Kidney (tissue), 14 donors: ENCODE data around the gene RETREG1. TPM values are rescaled to one million over a fixed set of nuclear protein-coding genes. Genes with fewer than 3 reads are reported as not detected.
A peak's percentile ranks its signal among the peaks of the same experiment; 100 is the strongest.
"Not testable (repeated sequence)": the region's sequence is repeated elsewhere in the genome, so short reads cannot be mapped to it uniquely, and the experiment has no call there.

ENCODE experiments used
- DNase-seq, 5 donors: peaks; one replicate each; pipeline ENCODE4 v3.0.0-alpha.2; 2013 to 2020
- FAIRE-seq: peaks from 2 replicates; lab custom pipeline; 2012; peaks lifted over from hg19 to GRCh38; lab: Jason Lieb, UNC
- H3K27ac ChIP-seq, 2 donors: one replicate each; pipeline ENCODE4 v1.7.0; 2013; ENCODE audit warnings: low read depth in 2 of 2, low read length in 2 of 2, inconsistent platforms in 1 of 2
- H3K27me3 ChIP-seq: one replicate; pipeline ENCODE4 v1.7.1; 2013; ENCODE audit warnings: low read length, inconsistent platforms; ENCODE audit not compliant: control insufficient read depth, insufficient read depth
- H3K36me3 ChIP-seq, 3 donors: one replicate each; pipeline versions ENCODE4 v1.7.0 to v1.7.1; 2013; ENCODE audit warnings: low read length in 3 of 3, control low read depth in 1 of 3, inconsistent platforms in 1 of 3; ENCODE audit not compliant: insufficient read depth in 3 of 3, control insufficient read depth in 2 of 3
- H3K4me1 ChIP-seq, 3 donors: one replicate each; pipeline versions ENCODE4 v1.7.0 to v1.7.1; 2013; ENCODE audit warnings: low read length in 3 of 3, inconsistent platforms in 1 of 3, low read depth in 1 of 3; ENCODE audit not compliant: control insufficient read depth in 2 of 3, insufficient read depth in 2 of 3
- H3K4me3 ChIP-seq, 3 donors: one replicate each; pipeline versions ENCODE4 v1.7.0 to v1.8.1; 2013; ENCODE audit warnings: low read length in 3 of 3, control low read depth in 1 of 3, inconsistent platforms in 1 of 3
- H3K9ac ChIP-seq, 3 donors: one replicate each; pipeline versions ENCODE4 v1.7.0 to v1.7.1; 2013; ENCODE audit warnings: low read length in 3 of 3, control low read depth in 1 of 3, inconsistent platforms in 1 of 3
- H3K9me3 ChIP-seq, 3 donors: one replicate each; pipeline versions ENCODE4 v1.7.0 to v1.7.1; 2013; ENCODE audit warnings: low read length in 3 of 3, control low read depth in 1 of 3, inconsistent platforms in 1 of 3; ENCODE audit not compliant: control insufficient read depth in 2 of 3, insufficient read depth in 1 of 3
- CTCF ChIP-seq: IDR thresholded peaks from 3 replicates; pipeline ENCODE4 v1.5.1; 2012; ENCODE audit warnings: mild to moderate bottlenecking, moderate library complexity, borderline replicate concordance; ENCODE audit not compliant: insufficient read depth; ENCODE audit errors: extremely low read depth
- intact Hi-C: fragments of 100-400 bp; cut with DNase I; formaldehyde crosslinking; loops from one replicate; pipeline ENCODE4 v1.11.1; 2022
- polyA plus RNA-seq: library from polyadenylated mRNA; stranded (reverse); fragments of 350-450 nt; fragmentation: Illumina TruSeq; extraction: RNeasy Lipid Tissue Mini Kit (QIAGEN cat#74804); gene quantifications from one replicate; pipeline ENCODE4 v1.2.3, GENCODE V29; 2014; ENCODE audit warnings: low read depth, low replicate concordance; ENCODE audit not compliant: insufficient read depth
- total RNA-seq: library from RNA; stranded (reverse); fragmentation: NEBNext Ultra II Directional; extraction: Animal tissue kit (Norgen Biotek cat#: 25700); gene quantifications from one replicate; pipeline ENCODE4 v1.2.1, GENCODE V29; 2021
- donor health status: control.
- donor health status: control.
- donor health status: control.
- donor health status: control.
- donor health status: control.
- donor health status: DM: yes; HTN: yes; CAD: no.
- donor health status: Normal renal cell carcinoma (clear cell type).

RETREG1 gene
- total and polyA plus RNA-seq, 2 donors from 2014 or later: 53.6 to 104 TPM

- H3K27me3 ChIP-seq: no peaks in the 10 kb centered on the region
- no peak overlapping the region for H3K4me3 ChIP-seq
- FAIRE-seq: no peak
- intact Hi-C loops: no loop called here
- no peak for TF ChIP-seq CTCF
- no peak overlapping the region for H3K27ac ChIP-seq
- H3K36me3 ChIP-seq: peaks cover 15 to 56% (median 44%) of the 10 kb centered on the region in 3 donors
- no peaks in the 10 kb centered on the region for H3K9me3 ChIP-seq
- DNase-seq: peak in 2 of 5 donors; percentile 7 to 14
- no peak overlapping the region for H3K9ac ChIP-seq
- no peaks in the 10 kb centered on the region for H3K4me1 ChIP-seq
Observed at GRCh38 chr5:16453609-16454008, 163.2 kb downstream of the RETREG1 start.

GRCh38 chr5:16450163-16450562 lies 166.6 kb downstream of the RETREG1 start:
- DNase-seq (no peak), FAIRE-seq (no peak)
- TF ChIP-seq CTCF: no peak
- Histone ChIP-seq H3K27me3 (no peaks in the 10 kb centered on the region), H3K4me1 (no peaks in the 10 kb centered on the region), H3K9ac (no peak overlapping the region), H3K36me3 (peaks cover 10 to 34% (median 34%) of the 10 kb centered on the region in 3 donors), H3K27ac (no peak overlapping the region), H3K9me3 (no peaks in the 10 kb centered on the region), H3K4me3 (no peak overlapping the region)
- intact Hi-C loops: no loop called here

- intact Hi-C loops: no loop called here
- H3K27me3 ChIP-seq: no peaks in the 10 kb centered on the region
- no peak for FAIRE-seq
- no peak for DNase-seq
- H3K9ac ChIP-seq: no peak overlapping the region
- H3K36me3 ChIP-seq: peaks cover 10 to 25% (median 22%) of the 10 kb centered on the region in 3 donors
- H3K4me1 ChIP-seq: no peaks in the 10 kb centered on the region
- no peak overlapping the region for H3K4me3 ChIP-seq
- no peak for TF ChIP-seq CTCF
- H3K27ac ChIP-seq: no peak overlapping the region
- no peaks in the 10 kb centered on the region for H3K9me3 ChIP-seq
Observed at GRCh38 chr5:16446993-16447392, 169.8 kb downstream of the RETREG1 start.

- intact Hi-C loops: no loop called here
- Histone ChIP-seq H3K36me3 (no peaks in the 10 kb centered on the region), H3K4me3 (no peak overlapping the region), H3K9ac (no peak overlapping the region), H3K27me3 (no peaks in the 10 kb centered on the region), H3K4me1 (no peaks in the 10 kb centered on the region), H3K27ac (no peak overlapping the region), H3K9me3 (no peaks in the 10 kb centered on the region)
- no peak for TF ChIP-seq CTCF
- FAIRE-seq (no peak), DNase-seq (no peak)
Observed at GRCh38 chr5:16437977-16438376, 178.8 kb downstream of the RETREG1 start.

- peak in 1 of 5 donors; percentile 72 for DNase-seq
Observed at GRCh38 chr5:16436065-16436682, 180.6 kb downstream of the RETREG1 start.

More at GRCh38 chr5:16436065-16436682, 180.6 kb downstream of the RETREG1 start:
- FAIRE-seq, intact Hi-C loops, H3K27ac ChIP-seq, H3K9ac ChIP-seq, H3K36me3 ChIP-seq, H3K4me3 ChIP-seq, H3K9me3 ChIP-seq, H3K27me3 ChIP-seq, H3K4me1 ChIP-seq: not testable (repeated sequence)
